ENCODE results near the gene DEFB132. TPM values are rescaled to one million over a fixed set of nuclear protein-coding genes. Genes with fewer than 3 reads are reported as not detected.

DEFB132 gene
- total RNA-seq, 2 donors from 2014 or later, result not detected

DNA sequence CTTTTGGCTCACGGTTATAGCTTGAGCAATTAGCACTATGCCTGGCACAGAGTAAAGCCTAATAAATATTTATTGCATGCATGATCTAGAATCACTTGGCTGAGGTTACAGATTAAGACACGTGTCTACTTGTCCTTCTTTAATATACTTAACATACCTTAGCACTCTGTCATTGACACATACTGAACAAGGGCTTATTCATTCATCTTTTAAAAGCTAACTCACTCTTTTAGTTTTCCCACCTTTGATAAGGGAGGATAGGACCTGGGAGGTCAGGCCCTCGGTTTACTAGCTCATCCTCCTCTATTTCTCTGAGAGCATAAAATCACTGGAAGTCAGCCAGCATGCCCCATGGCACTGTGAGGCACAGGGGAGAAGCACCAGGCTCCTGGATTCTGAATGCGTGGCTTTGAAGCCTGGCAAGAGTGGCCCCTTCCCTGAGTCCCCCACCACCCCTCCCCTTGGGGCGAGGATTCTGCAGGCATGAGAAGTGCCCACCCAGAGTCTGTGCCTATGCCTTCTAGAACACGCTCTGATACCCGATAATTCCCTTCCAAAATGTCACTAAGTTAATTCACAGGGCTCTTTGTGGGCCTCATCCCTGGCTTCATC lies 51.0 kb downstream of the DEFB132 start:
- Histone ChIP-seq H3K36me3 (ENCODE audit: control insufficient read depth, insufficient read depth, low read length) (no peaks in the 10 kb centered on the region), H3K27ac (ENCODE audit: low read depth, low read length) (peak overlapping the region; percentile 100), H3K4me1 (ENCODE audit: control insufficient read depth, insufficient read depth, low read length) (no peaks in the 10 kb centered on the region), H3K4me3 (ENCODE audit: low read length) (no peak overlapping the region), H3K9me3 (ENCODE audit: control insufficient read depth, low read length) (no peaks in the 10 kb centered on the region), H3K27me3 (ENCODE audit: control insufficient read depth, insufficient read depth, low read length, poor library complexity, severe bottlenecking) (no peaks in the 10 kb centered on the region), H3K9ac (ENCODE audit: extremely low read depth, low read length, poor library complexity, severe bottlenecking) (no peak overlapping the region)
- H3K36me3 Mint-ChIP-seq (ENCODE audit: low read depth), result peaks cover 4% of the 10 kb centered on the region
- WGBS, 2 experiments (ENCODE audit: insufficient coverage in 1 of 2, insufficient read length in 1 of 2), result 88 to 92% methylated on average over 4 to 6 of the region's 7 CpGs
- H3K4me1 Mint-ChIP-seq, result peaks cover 11% of the 10 kb centered on the region
- H3K4me3 Mint-ChIP-seq, result no peak overlapping the region
- no peaks in the 10 kb centered on the region for H3K9me3 Mint-ChIP-seq
- no peak overlapping the region for H3K27ac Mint-ChIP-seq
- peaks cover 9% of the 10 kb centered on the region for H3K27me3 Mint-ChIP-seq (ENCODE audit: insufficient read depth)
- TF ChIP-seq CTCF (conservative IDR thresholded peaks at IDR 0.05), result no peak
- no peak for DNase-seq

DNA sequence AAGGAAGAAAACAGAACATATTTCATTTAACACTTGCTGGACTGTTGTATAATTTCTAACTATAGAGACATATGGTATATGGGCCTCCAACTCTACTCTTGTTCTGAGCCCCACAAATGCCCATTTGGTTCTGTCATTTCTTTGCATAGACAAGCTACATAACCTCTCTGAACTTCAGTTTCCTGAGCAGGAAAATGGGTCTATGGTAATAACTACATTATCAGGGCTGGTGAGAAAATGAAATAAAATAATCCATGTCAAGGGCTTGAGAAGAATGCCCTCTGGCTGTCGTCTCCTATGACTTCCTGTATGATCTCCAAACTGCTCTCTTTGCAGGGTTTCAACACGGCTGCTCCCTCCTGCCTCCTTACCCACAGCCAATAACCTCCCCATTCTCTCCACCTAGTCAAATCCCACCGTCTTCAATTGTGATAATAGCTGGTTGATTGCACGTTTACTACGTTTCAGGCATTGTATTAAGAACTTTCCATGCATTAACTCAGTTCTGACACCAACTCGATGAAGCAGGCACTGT lies 51.8 kb downstream of the DEFB132 start:
- no peak for TF ChIP-seq CTCF (conservative IDR thresholded peaks at IDR 0.05)
- DNase-seq, result no peak

GRCh38 chr20:309841-310644 lies 52.5 kb downstream of the DEFB132 start:
- H3K27me3 ChIP-seq (ENCODE audit: control insufficient read depth, insufficient read depth, low read length, poor library complexity, severe bottlenecking), result no peaks in the 10 kb centered on the region
- Mint-ChIP-seq H3K9me3 (no peaks in the 10 kb centered on the region), H3K27ac (peak overlapping the region; percentile 92), H3K4me3 (peak overlapping the region; percentile 66), H3K4me1 (peaks cover 11% of the 10 kb centered on the region), H3K27me3 (ENCODE audit: insufficient read depth) (peaks cover 5% of the 10 kb centered on the region), H3K36me3 (ENCODE audit: low read depth) (no peaks in the 10 kb centered on the region)
- no peak for TF ChIP-seq CTCF (conservative IDR thresholded peaks at IDR 0.05)
- H3K4me1 ChIP-seq (ENCODE audit: control insufficient read depth, insufficient read depth, low read length), result no peaks in the 10 kb centered on the region
- H3K4me3 ChIP-seq (ENCODE audit: low read length), result peak overlapping the region; percentile 86
- no peaks in the 10 kb centered on the region for H3K36me3 ChIP-seq (ENCODE audit: control insufficient read depth, insufficient read depth, low read length)
- peak overlapping the region; percentile 100 for H3K27ac ChIP-seq (ENCODE audit: low read depth, low read length)
- H3K9me3 ChIP-seq (ENCODE audit: control insufficient read depth, low read length), result no peaks in the 10 kb centered on the region
- WGBS, 2 experiments (ENCODE audit: insufficient coverage in 1 of 2, insufficient read length in 1 of 2), result 3 to 6% methylated on average over 13 to 30 of the region's 31 CpGs
- peak overlapping the region; percentile 96 for H3K9ac ChIP-seq (ENCODE audit: extremely low read depth, low read length, poor library complexity, severe bottlenecking)
- peak; percentile 100 for DNase-seq

More for the DNA sequence above, 51.8 kb downstream of the DEFB132 start:
- Histone ChIP-seq H3K4me1 (ENCODE audit: control insufficient read depth, insufficient read depth, low read length) (no peaks in the 10 kb centered on the region), H3K9ac (ENCODE audit: extremely low read depth, low read length, poor library complexity, severe bottlenecking) (peak overlapping the region; percentile 96), H3K27ac (ENCODE audit: low read depth, low read length) (peak overlapping the region; percentile 100), H3K36me3 (ENCODE audit: control insufficient read depth, insufficient read depth, low read length) (no peaks in the 10 kb centered on the region), H3K9me3 (ENCODE audit: control insufficient read depth, low read length) (no peaks in the 10 kb centered on the region), H3K4me3 (ENCODE audit: low read length) (peak overlapping the region; percentile 86), H3K27me3 (ENCODE audit: control insufficient read depth, insufficient read depth, low read length, poor library complexity, severe bottlenecking) (no peaks in the 10 kb centered on the region)
- Mint-ChIP-seq H3K4me3 (peak overlapping the region; percentile 66), H3K9me3 (no peaks in the 10 kb centered on the region), H3K36me3 (ENCODE audit: low read depth) (peaks cover 1% of the 10 kb centered on the region), H3K4me1 (peaks cover 11% of the 10 kb centered on the region), H3K27me3 (ENCODE audit: insufficient read depth) (peaks cover 7% of the 10 kb centered on the region), H3K27ac (peak overlapping the region; percentile 92)
- 0 to 6% methylated on average over 2 to 5 of the region's 6 CpGs for WGBS, 2 experiments (ENCODE audit: insufficient coverage in 1 of 2, insufficient read length in 1 of 2)
